Measurements from ENCODE around the gene DUS4L.

Gene DUS4L

DNA sequence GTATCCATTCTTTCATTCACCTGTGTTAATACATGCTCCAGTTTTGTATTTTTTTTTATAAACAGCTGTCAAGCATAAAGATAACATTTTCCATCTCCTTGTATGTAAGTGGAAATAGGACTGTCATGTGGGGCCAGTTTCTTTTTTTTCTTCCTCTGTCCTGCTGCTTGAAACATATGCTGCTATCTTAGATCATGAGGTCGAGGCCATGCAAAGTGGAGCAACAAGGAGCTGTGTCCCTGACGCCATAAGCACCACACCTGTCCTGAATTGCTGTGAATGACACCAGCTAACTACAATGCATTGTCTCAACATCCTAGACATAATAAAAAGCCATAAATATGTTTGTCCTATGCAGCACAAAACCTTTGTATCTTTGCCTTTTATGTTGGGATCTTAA is 59.1 kb downstream of the DUS4L start:
- DNase-seq (ENCODE audit: low spot score), result no peak
- TF ChIP-seq, protein P1, sequence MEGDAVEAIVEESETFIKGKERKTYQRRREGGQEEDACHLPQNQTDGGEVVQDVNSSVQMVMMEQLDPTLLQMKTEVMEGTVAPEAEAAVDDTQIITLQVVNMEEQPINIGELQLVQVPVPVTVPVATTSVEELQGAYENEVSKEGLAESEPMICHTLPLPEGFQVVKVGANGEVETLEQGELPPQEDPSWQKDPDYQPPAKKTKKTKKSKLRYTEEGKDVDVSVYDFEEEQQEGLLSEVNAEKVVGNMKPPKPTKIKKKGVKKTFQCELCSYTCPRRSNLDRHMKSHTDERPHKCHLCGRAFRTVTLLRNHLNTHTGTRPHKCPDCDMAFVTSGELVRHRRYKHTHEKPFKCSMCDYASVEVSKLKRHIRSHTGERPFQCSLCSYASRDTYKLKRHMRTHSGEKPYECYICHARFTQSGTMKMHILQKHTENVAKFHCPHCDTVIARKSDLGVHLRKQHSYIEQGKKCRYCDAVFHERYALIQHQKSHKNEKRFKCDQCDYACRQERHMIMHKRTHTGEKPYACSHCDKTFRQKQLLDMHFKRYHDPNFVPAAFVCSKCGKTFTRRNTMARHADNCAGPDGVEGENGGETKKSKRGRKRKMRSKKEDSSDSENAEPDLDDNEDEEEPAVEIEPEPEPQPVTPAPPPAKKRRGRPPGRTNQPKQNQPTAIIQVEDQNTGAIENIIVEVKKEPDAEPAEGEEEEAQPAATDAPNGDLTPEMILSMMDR (IDR thresholded peaks at IDR 0.05; ENCODE audit: extremely low read depth, insufficient read depth, missing control alignments), result no peak
- in situ Hi-C loops (cut with MboI; ENCODE audit: low pct_unique_long_range_greater_than_20kb, low sequenced_read_pairs, unreplicated experiment), result no loop called here

DNA sequence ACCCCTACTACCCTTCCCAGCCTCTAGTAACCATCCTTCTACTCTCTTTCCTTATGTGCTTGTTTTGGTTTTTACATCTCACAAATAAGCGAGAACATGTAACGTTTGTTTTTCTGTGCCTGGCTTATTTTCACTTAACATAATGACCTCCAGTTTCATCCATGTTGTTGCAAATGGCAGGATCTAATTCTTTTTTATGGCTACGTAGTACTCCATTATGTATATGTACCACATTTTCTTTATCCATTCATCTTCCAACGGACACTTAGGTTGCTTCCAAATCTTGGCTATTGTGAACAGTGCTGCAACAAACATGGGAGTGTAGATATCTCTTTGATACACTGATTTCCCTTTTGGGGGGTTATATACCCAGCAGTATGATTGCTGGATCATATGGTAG is 63.2 kb downstream of the DUS4L start:
- DNase-seq (ENCODE audit: low spot score), result no peak
- in situ Hi-C loops (cut with MboI; ENCODE audit: low pct_unique_long_range_greater_than_20kb, low sequenced_read_pairs, unreplicated experiment), result no loop called here
- TF ChIP-seq, protein P1 (IDR thresholded peaks at IDR 0.05; ENCODE audit: extremely low read depth, insufficient read depth, missing control alignments), result no peak

Data from GM13977 (cell line).